ENCODE measurements around the gene EIF4A3. TPM values are rescaled to one million over a fixed set of nuclear protein-coding genes. Genes with fewer than 3 reads are reported as not detected.

EIF4A3 gene
- total and polyA plus RNA-seq, 5 experiments from 2014 or later = 53.0 to 88.6 (median 58.2) TPM

GRCh38 chr17:80114758-80115157 is 32.2 kb downstream of the EIF4A3 start:
- POLR2A ChIA-PET = no interaction called here
- H3K36me3 Mint-ChIP-seq = peaks cover 0 to 7% (median 2%) of the 10 kb centered on the region in 3 donors
- no peaks in the 10 kb centered on the region for H3K4me1 Mint-ChIP-seq
- peak overlapping the region in 1 of 10 donors; percentile 1 for H3K4me3 Mint-ChIP-seq
- no peak for ATAC-seq
- no peaks in the 10 kb centered on the region for H3K27me3 Mint-ChIP-seq
- peak overlapping the region in 2 of 10 donors; percentile 2 to 23 for H3K27ac Mint-ChIP-seq
- DNase-seq = no peak
- peaks cover 0 to 12% (median 6%) of the 10 kb centered on the region in 9 donors for H3K9me3 Mint-ChIP-seq

DNA sequence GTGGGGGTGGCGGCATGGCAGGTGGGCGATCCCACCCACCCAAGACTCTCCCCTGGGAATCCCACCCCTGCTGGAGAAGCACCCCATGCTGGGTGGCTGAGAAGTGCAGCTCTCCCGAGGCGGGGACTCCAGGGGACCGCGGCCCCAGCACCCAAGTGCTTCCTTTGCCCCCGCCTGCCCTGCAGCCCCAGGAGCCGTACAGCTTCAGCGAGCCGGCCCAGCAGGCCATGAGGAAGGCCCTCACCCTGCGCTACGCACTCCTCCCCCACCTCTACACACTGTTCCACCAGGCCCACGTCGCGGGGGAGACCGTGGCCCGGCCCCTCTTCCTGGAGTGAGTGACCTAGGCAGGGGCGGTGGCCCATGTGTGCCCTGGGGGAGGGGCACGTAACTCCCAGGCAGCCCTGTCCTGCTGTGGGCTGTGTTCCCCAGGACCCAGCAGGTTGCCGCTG is 33.9 kb downstream of the EIF4A3 start:
- Mint-ChIP-seq H3K9me3 (peaks cover 0 to 12% (median 6%) of the 10 kb centered on the region in 9 donors), H3K4me3 (no peak overlapping the region), H3K36me3 (peaks cover 0 to 7% (median 2%) of the 10 kb centered on the region in 3 donors), H3K27me3 (no peaks in the 10 kb centered on the region), H3K4me1 (no peaks in the 10 kb centered on the region), H3K27ac (no peak overlapping the region)
- POLR2A ChIA-PET = interaction anchor here (2.0 kb wide), 1 partner anchor 12 kb away, joined by 5 read pairs; the partner anchor contains the start of gene GAA
- ATAC-seq = no peak
- DNase-seq = no peak

- Mint-ChIP-seq H3K9me3 (peaks cover 0 to 12% (median 6%) of the 10 kb centered on the region in 9 donors), H3K36me3 (peaks cover 0 to 7% (median 2%) of the 10 kb centered on the region in 3 donors), H3K4me3 (no peak overlapping the region), H3K4me1 (no peaks in the 10 kb centered on the region), H3K27ac (no peak overlapping the region), H3K27me3 (no peaks in the 10 kb centered on the region)
- DNase-seq (no peak), ATAC-seq (no peak)
- POLR2A ChIA-PET = interaction anchor here (2.0 kb wide), 1 partner anchor 11 kb away, joined by 5 read pairs; the partner anchor contains the start of gene GAA
These were observed 34.4 kb downstream of the EIF4A3 start for GRCh38 chr17:80112471-80113032.

DNA sequence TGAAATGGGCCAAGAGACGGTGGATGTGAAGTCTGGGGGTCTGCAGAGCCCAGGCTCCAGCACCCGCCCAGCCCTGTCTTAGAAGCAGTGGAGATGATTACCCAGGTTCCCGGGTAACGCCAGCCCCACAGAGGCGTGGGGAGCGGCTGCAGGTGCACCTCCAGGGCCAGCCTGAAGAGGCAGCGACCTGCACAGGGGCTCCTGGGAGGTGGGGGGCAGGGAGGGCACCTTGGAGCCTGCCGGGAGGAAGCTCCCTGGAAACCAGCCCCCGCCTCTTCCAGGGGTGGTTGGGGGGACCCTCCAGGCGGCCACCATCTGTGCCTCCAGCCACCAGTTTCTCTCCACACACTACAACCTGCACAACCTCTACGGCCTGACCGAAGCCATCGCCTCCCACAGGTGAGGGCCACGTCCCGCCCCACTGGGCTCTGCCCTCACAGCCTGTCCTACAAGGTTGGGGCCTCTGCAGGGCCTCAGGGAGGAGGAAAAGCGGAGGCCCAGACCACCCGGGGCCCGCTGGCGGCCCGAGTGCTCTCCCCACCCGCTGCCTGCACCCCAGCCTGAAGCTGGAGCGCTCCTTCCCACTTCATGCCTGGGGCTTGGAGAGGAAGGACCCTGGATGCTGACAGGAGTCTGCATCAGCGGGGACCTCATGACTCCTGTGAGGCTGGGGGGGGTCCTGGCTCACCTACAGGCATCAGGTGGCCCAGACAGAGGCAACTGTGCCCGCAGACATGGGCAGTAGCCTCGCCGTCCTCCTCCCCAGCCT is 35.0 kb downstream of the EIF4A3 start:
- Mint-ChIP-seq H3K4me3 (no peak overlapping the region), H3K9me3 (peaks cover 0 to 12% (median 6%) of the 10 kb centered on the region in 9 donors), H3K27me3 (no peaks in the 10 kb centered on the region), H3K4me1 (no peaks in the 10 kb centered on the region), H3K27ac (no peak overlapping the region), H3K36me3 (peaks cover 0 to 7% (median 2%) of the 10 kb centered on the region in 3 donors)
- ATAC-seq (no peak), DNase-seq (peak in 1 of 10 donors; percentile 58)
- POLR2A ChIA-PET = interaction anchor here (2.0 kb wide), 1 partner anchor 10 kb away, joined by 5 read pairs; the partner anchor contains the start of gene GAA

- H3K27me3 Mint-ChIP-seq = no peaks in the 10 kb centered on the region
- ATAC-seq (no peak), DNase-seq (no peak)
- POLR2A ChIA-PET = interaction anchor here (0.5 to 0.9 kb wide), 2 partner anchors 10 to 168 kb away, joined by 3 to 5 read pairs; partner anchors contain the start of gene GAA
- peaks cover 0 to 12% (median 6%) of the 10 kb centered on the region in 9 donors for H3K9me3 Mint-ChIP-seq
- H3K27ac Mint-ChIP-seq = no peak overlapping the region
- no peaks in the 10 kb centered on the region for H3K4me1 Mint-ChIP-seq
- no peak overlapping the region for H3K4me3 Mint-ChIP-seq
- peaks cover 0 to 7% (median 2%) of the 10 kb centered on the region in 3 donors for H3K36me3 Mint-ChIP-seq
These were observed 35.8 kb downstream of the EIF4A3 start for GRCh38 chr17:80110927-80111701.

- peaks cover 0 to 8% (median 4%) of the 10 kb centered on the region in 9 donors for H3K9me3 Mint-ChIP-seq
- H3K36me3 Mint-ChIP-seq = peaks cover 0 to 7% (median 0%) of the 10 kb centered on the region in 3 donors
- no peaks in the 10 kb centered on the region for H3K4me1 Mint-ChIP-seq
- H3K27ac Mint-ChIP-seq = no peak overlapping the region
- no peaks in the 10 kb centered on the region for H3K27me3 Mint-ChIP-seq
- no peak overlapping the region for H3K4me3 Mint-ChIP-seq
- DNase-seq = no peak
- POLR2A ChIA-PET = interaction anchor here (0.5 to 0.9 kb wide), 2 partner anchors 9 to 169 kb away, joined by 3 to 5 read pairs; partner anchors contain the start of gene GAA
- ATAC-seq = no peak
These were observed 36.5 kb downstream of the EIF4A3 start for GRCh38 chr17:80110447-80110812.

- H3K4me3 Mint-ChIP-seq = no peak overlapping the region
- no peaks in the 10 kb centered on the region for H3K27me3 Mint-ChIP-seq
These were observed 37.0 kb downstream of the EIF4A3 start for GRCh38 chr17:80109713-80110446.

GRCh38 chr17:80109066-80109660 is 37.8 kb downstream of the EIF4A3 start:
- Mint-ChIP-seq H3K9me3 (no peaks in the 10 kb centered on the region), H3K4me3 (no peak overlapping the region), H3K27me3 (no peaks in the 10 kb centered on the region), H3K4me1 (no peaks in the 10 kb centered on the region), H3K36me3 (no peaks in the 10 kb centered on the region), H3K27ac (no peak overlapping the region)
- ATAC-seq (no peak), DNase-seq (no peak)
- POLR2A ChIA-PET = no interaction called here

More at GRCh38 chr17:80109713-80110446, 37.0 kb downstream of the EIF4A3 start:
- Mint-ChIP-seq H3K4me1 (no peaks in the 10 kb centered on the region), H3K27ac (no peak overlapping the region), H3K36me3 (peaks cover 0 to 2% (median 0%) of the 10 kb centered on the region in 3 donors), H3K9me3 (peaks cover 0 to 2% (median 0%) of the 10 kb centered on the region in 9 donors)
- no peak for DNase-seq
- ATAC-seq = no peak
- POLR2A ChIA-PET = interaction anchor here (0.9 kb wide), 1 partner anchor 8 kb away, joined by 5 read pairs; the partner anchor contains the start of gene GAA

GRCh38 chr17:80108036-80108971 is 38.6 kb downstream of the EIF4A3 start:
- no peak for ATAC-seq
- H3K27me3 Mint-ChIP-seq = no peaks in the 10 kb centered on the region
- no peak for DNase-seq
- no peaks in the 10 kb centered on the region for H3K9me3 Mint-ChIP-seq
- H3K27ac Mint-ChIP-seq = no peak overlapping the region
- H3K4me1 Mint-ChIP-seq = peaks cover under 1 to 4% (median 2%) of the 10 kb centered on the region in 4 donors
- no peak overlapping the region for H3K4me3 Mint-ChIP-seq
- H3K36me3 Mint-ChIP-seq = no peaks in the 10 kb centered on the region
- POLR2A ChIA-PET = no interaction called here

- no peaks in the 10 kb centered on the region for H3K27me3 Mint-ChIP-seq
- H3K4me3 Mint-ChIP-seq = no peak overlapping the region
- H3K27ac Mint-ChIP-seq = no peak overlapping the region
- H3K9me3 Mint-ChIP-seq = no peaks in the 10 kb centered on the region
- no peak for ATAC-seq
- POLR2A ChIA-PET = no interaction called here
- DNase-seq = no peak
- peaks cover 8 to 10% (median 9%) of the 10 kb centered on the region in 4 donors for H3K4me1 Mint-ChIP-seq
- H3K36me3 Mint-ChIP-seq = no peaks in the 10 kb centered on the region
These were observed 39.5 kb downstream of the EIF4A3 start for GRCh38 chr17:80107231-80108021.

Data from naive thymus-derived CD8-positive, alpha-beta T cell (primary cell).